Jurkat, Clone E6-1 (cell line): ENCODE data around the gene ZFHX3.

ENCODE experiments used
- DNase-seq: peaks from one replicate; pipeline ENCODE4 v3.0.0-alpha.2; 2011; ENCODE audit warnings: low read depth, low spot score
- H3K4me3 ChIP-seq: 2 replicates; pipeline ENCODE4 v1.5.1; 2011; ENCODE audit warnings: mild to moderate bottlenecking, low read length, control low read depth, moderate library complexity

ZFHX3 gene

GRCh38 chr16:72808754-72809153 is 239.2 kb downstream of the ZFHX3 start:
- DNase-seq, result no peak
- no peak overlapping the region for H3K4me3 ChIP-seq

GRCh38 chr16:72807245-72807644 is 240.7 kb downstream of the ZFHX3 start:
- no peak overlapping the region for H3K4me3 ChIP-seq
- no peak for DNase-seq

DNA sequence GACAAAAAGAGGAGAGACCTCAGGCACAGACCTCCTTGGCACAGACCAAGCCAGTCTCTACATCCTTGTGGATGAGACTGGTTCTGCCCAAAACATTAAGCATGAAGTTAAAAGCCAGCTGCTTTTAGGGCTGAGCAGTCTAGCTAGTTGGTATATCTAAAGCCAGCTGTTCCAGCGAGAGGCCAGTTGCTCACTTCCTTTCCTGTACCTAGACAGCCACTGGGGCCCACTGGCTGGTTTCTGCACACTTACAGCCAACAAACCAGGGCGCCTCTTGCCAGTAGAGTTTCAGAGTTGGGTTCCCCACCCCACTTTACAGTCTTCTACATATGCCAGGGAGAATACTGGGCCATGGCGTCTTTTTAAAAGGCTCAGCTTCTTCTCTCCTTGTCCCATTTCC is 242.4 kb downstream of the ZFHX3 start:
- no peak for DNase-seq
- H3K4me3 ChIP-seq, result no peak overlapping the region

DNA sequence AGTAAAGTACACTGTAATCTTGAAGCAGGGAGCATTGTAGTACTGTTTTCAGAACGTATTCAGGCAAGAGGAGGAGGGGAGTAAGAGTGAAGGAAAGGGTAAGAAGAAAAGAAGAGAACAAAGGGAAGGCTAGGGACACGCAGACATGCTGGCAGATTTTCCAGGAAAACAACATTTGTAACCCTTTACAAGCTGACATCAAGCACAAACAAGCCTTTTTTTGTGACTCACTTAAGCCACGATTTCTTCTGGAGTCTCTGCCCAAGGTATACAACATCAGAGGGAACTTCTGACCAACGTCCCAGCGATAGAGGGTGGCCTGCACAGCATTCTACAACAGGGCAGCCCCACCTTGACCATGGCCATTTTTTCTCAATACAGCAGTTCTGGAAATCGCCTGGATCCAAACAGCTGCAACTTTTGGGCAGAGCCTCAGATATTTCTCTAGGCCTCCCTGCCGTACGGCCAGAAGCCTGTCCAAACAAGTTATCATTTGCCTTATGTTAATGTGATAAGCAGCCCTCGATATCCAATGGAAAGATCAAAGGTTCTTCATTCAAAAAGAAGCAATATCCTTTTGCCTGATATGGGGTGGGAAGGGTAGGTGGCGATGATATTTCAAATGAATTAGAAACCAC is 247.3 kb downstream of the ZFHX3 start:
- no peak for DNase-seq

GRCh38 chr16:72798264-72798663 is 249.7 kb downstream of the ZFHX3 start:
- no peak for DNase-seq
- no peak overlapping the region for H3K4me3 ChIP-seq

More for the DNA sequence above, 247.3 kb downstream of the ZFHX3 start:
- no peak overlapping the region for H3K4me3 ChIP-seq

DNA sequence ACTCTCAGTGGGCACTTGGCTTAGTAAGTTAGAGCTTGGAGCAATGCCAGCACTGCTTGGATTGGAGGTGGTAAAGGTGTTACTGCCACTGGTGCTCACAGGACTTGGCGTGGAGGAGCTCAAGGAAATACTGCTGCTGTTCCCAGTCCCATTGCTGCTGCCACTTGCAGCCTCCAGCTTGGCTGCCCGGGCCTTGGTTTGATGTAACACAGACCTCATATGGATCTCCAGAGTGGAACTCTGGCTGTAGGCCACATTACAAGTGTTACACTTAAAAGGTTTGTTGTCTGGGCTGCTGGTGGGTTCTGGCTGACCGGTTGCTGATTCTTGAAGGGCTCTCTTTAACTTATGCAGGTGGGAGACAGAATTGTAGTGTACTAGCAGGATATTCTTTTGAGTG is 250.3 kb downstream of the ZFHX3 start:
- no peak for DNase-seq

DNA sequence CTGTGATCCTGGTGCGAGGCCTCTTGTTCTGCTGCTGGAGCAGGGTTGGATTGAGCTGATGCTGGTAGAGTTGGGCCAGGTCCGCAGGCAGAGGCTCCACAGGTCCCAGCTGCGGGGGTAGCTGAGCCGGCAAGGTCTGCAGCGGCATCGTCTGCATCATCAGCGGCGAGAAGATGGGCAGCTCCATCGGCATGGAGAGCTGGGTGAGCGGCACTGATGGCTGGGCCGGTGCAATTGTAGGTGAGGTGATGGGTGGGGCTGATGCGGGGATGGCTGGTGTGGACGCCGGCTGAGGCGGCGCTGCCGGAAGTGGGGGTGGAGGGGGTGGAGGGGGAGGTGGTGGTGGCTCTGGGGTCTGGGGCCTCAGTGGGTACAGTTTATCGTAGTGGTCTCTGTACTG is 251.7 kb downstream of the ZFHX3 start:
- DNase-seq, result no peak
- H3K4me3 ChIP-seq, result no peak overlapping the region

More for the DNA sequence above, 250.3 kb downstream of the ZFHX3 start:
- H3K4me3 ChIP-seq, result no peak overlapping the region

- no peak overlapping the region for H3K4me3 ChIP-seq
- no peak for DNase-seq
Measured at GRCh38 chr16:72794986-72795385, 252.9 kb downstream of the ZFHX3 start.

GRCh38 chr16:72794319-72794718 is 253.6 kb downstream of the ZFHX3 start:
- no peak for DNase-seq
- H3K4me3 ChIP-seq, result no peak overlapping the region

- no peak overlapping the region for H3K4me3 ChIP-seq
- DNase-seq, result no peak
Measured at GRCh38 chr16:72793716-72794115, 254.2 kb downstream of the ZFHX3 start.

DNA sequence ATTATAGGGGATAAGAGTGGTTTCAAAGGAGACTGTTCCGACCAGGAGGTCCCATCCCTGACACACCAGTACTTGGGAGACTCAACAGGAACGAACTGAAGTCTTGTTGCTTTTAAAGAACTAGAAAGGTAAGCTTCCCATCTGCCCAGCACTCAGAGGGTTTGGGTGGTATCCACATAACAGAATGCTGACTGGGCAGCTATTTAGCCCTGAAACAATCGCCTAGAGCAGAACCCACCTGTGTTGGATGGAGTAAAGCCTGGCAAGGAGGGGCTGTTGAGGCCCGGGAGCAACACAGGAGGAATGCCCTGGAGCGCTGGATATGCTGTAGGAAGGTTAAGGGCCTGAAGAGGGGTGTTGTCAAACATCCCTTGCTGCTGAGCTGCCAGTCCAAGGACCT is 254.9 kb downstream of the ZFHX3 start:
- no peak for DNase-seq

GRCh38 chr16:72791786-72792185 is 256.1 kb downstream of the ZFHX3 start:
- no peak overlapping the region for H3K4me3 ChIP-seq
- no peak for DNase-seq

More for the DNA sequence above, 254.9 kb downstream of the ZFHX3 start:
- no peak overlapping the region for H3K4me3 ChIP-seq

- no peak overlapping the region for H3K4me3 ChIP-seq
- no peak for DNase-seq
Measured at GRCh38 chr16:72789921-72790320, 258.0 kb downstream of the ZFHX3 start.

DNA sequence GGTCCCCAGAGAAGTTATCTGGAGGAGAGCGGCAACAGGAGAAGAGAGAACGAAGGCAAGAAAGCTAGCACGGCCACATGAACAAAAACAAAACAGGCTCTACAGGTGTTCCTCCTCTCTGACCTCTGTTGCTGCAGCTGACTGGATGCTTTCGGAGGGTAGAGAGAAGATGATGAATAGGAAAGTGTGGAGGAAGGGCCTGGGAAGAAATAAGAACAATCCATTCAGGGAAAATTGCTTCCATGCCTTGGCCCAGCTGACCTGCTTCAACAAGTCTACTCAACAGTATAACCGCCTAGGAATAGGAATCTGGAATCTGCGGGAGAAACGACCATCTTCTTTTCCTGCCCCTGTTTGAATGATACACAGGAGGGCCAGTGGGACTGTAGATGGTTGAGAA is 258.5 kb downstream of the ZFHX3 start:
- DNase-seq, result no peak
- no peak overlapping the region for H3K4me3 ChIP-seq

DNA sequence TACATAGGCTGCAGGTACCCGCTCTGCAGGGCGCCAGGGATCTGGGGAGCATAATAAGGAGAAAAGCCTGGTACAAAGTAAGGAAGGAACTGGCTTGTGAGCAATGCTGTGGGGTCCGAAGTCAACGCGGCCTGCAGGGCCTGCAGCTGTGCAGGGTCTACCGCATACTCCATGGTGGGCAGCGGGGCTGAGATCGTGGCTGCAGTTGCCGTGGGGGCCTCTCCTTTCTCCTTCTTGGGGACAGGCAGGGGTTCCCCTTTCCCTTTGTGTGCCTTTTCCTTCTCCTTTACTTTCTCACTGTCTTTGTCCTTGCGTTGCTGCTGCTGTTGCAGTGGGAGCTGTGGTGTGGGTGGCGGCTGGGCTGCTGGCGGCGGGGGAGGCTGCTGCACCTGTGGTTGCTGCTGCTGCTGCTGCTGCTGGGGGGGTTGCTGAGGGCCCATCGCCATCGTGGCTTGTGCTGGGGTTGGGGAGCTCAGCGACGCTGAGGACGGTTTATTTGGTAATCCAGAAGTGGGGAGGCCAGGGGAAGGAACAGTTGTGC is 259.6 kb downstream of the ZFHX3 start:
- no peak for DNase-seq
- no peak overlapping the region for H3K4me3 ChIP-seq

- peak overlapping the region; percentile 50 for H3K4me3 ChIP-seq
- DNase-seq, result peak; percentile 57
Measured at GRCh38 chr16:72787514-72788268, 260.2 kb downstream of the ZFHX3 start.

- peak overlapping the region; percentile 50 for H3K4me3 ChIP-seq
- DNase-seq, result no peak
Measured at GRCh38 chr16:72787130-72787513, 260.8 kb downstream of the ZFHX3 start.

GRCh38 chr16:72786606-72787005 is 261.3 kb downstream of the ZFHX3 start:
- DNase-seq, result no peak
- no peak overlapping the region for H3K4me3 ChIP-seq

DNA sequence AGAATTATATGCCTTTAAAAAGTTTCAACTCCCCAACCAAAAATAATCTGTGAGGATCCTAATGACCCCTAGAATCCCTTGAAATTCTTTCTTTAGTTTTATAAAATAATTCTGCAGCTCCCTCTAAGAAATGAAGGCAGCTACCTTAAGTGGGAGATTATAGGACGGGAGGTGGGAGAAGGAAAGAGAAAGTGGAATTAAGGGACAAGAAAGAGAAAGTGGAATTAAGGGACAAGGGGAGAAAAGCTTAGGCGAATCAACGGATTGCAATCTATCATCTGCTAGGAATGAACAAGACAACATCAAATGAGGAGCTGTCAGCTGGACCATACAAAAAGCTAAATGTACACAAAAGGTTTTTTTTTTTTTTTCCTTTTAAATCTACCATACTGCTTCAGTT is 262.0 kb downstream of the ZFHX3 start:
- H3K4me3 ChIP-seq, result no peak overlapping the region
- no peak for DNase-seq

- no peak overlapping the region for H3K4me3 ChIP-seq
- DNase-seq, result no peak
Measured at GRCh38 chr16:72785171-72785570, 262.8 kb downstream of the ZFHX3 start.
